SU-DHL-6 (cell line): ENCODE measurements around the gene TPSB2.
"Not testable (repeated sequence)": the region's sequence is repeated elsewhere in the genome, so short reads cannot be mapped to it uniquely, and the experiment has no call there.

Experiments used
- H2AFZ ChIP-seq: fragments of 200-600 bp; sonication (generic); 2 replicates; pipeline ENCODE4 v1.6.1; 2014; ENCODE audit warnings: low read depth, mild to moderate bottlenecking, moderate library complexity, mixed read lengths, antibody characterized with exemption, low read length; ENCODE audit not compliant: severe bottlenecking
- H3F3A ChIP-seq: fragments of 200-600 bp; shearing (Covaris generic); 2 replicates; pipeline ENCODE4 v1.6.0; 2016; ENCODE audit warnings: antibody characterized with exemption, mild to moderate bottlenecking; ENCODE audit not compliant: insufficient read depth
- H3K27ac ChIP-seq: fragments of 200-600 bp; sonication (generic); 2 replicates; pipeline ENCODE4 v1.5.1; 2016; ENCODE audit warnings: low read depth, mild to moderate bottlenecking, low read length, moderate library complexity, mixed read lengths
- H3K27me3 ChIP-seq: fragments of 200-600 bp; sonication (generic), shearing (Covaris generic); 2 replicates; pipeline ENCODE4 v1.6.0; 2014; ENCODE audit warnings: mild to moderate bottlenecking, low read length
- H3K36me3 ChIP-seq: fragments of 200-600 bp; sonication (generic); 2 replicates; pipeline ENCODE4 v1.6.1; 2014; ENCODE audit warnings: mild to moderate bottlenecking, low read length, mixed read lengths
- H3K4me2 ChIP-seq: fragments of 300-600, 200-600 bp; shearing (Covaris generic), sonication (generic); 2 replicates; pipeline ENCODE4 v1.6.0; 2014; ENCODE audit warnings: low read length, low read depth, mild to moderate bottlenecking; ENCODE audit not compliant: poor library complexity, severe bottlenecking
- H3K4me3 ChIP-seq: fragments of 200-600 bp; sonication (generic); 2 replicates; pipeline ENCODE4 v1.5.1; 2014; ENCODE audit warnings: antibody characterized with exemption, low read length, mild to moderate bottlenecking, mixed read lengths; ENCODE audit not compliant: insufficient read depth, poor library complexity, severe bottlenecking
- H3K79me2 ChIP-seq: fragments of 200-600 bp; sonication (generic); 2 replicates; pipeline ENCODE4 v1.6.1; 2014; ENCODE audit warnings: mild to moderate bottlenecking, low read length, moderate library complexity; ENCODE audit not compliant: insufficient read depth
- H3K9ac ChIP-seq: fragments of 200-600 bp; sonication (generic); 2 replicates; pipeline ENCODE4 v1.7.0; 2014; ENCODE audit warnings: mild to moderate bottlenecking, low read length
- H3K9me2 ChIP-seq: fragments of 200-600 bp; sonication (generic); replicated peaks from 2 replicates; pipeline ENCODE4 v1.6.1; 2014; ENCODE audit warnings: low read length; ENCODE audit not compliant: insufficient read depth
- H3K9me3 ChIP-seq: fragments of 200-600 bp; sonication (generic); 2 replicates; pipeline ENCODE4 v1.6.1; 2014; ENCODE audit warnings: low read length, mixed read lengths; ENCODE audit not compliant: insufficient read depth
- H4K20me1 ChIP-seq: fragments of 200-600 bp; sonication (generic); 2 replicates; pipeline ENCODE4 v1.6.1; 2014; ENCODE audit warnings: low read depth, mild to moderate bottlenecking, antibody characterized with exemption, low read length, moderate library complexity, mixed read lengths
- CTCF ChIP-seq: fragments of 200-600 bp; sonication (generic); IDR thresholded peaks from one replicate; pipeline ENCODE4 v1.5.1; 2017; ENCODE audit warnings: antibody characterized with exemption, mild to moderate bottlenecking, low read length, moderate library complexity; ENCODE audit not compliant: insufficient read depth, poor library complexity, severe bottlenecking
- EZH2phosphoT487 ChIP-seq: fragments of 200-600 bp; sonication (generic), shearing (Covaris generic); conservative IDR thresholded peaks from 2 replicates; pipeline ENCODE4 v1.6.1; 2018; ENCODE audit warnings: mild to moderate bottlenecking, antibody characterized with exemption, low read length, moderate library complexity, mixed read lengths

Gene TPSB2

GRCh38 chr16:1230084-1230470 lies at the start of gene TPSB2:
Gene TPSB2, minus strand, starts transcription at chr16:1230184. Its CDS starts 233 bp downstream, at chr16:1229951.
- H3K27ac ChIP-seq, H3K4me2 ChIP-seq, H2AFZ ChIP-seq, H3K9me3 ChIP-seq, H3F3A ChIP-seq, H4K20me1 ChIP-seq, H3K36me3 ChIP-seq, H3K4me3 ChIP-seq, H3K27me3 ChIP-seq, H3K79me2 ChIP-seq, H3K9me2 ChIP-seq, H3K9ac ChIP-seq: not testable (repeated sequence)

- no peaks in the 10 kb centered on the region for H4K20me1 ChIP-seq
- no peaks in the 10 kb centered on the region for H3K9me2 ChIP-seq
- no peak overlapping the region for H3K9ac ChIP-seq
- H3K4me3 ChIP-seq: no peak overlapping the region
- H3K79me2 ChIP-seq: no peaks in the 10 kb centered on the region
- H3K9me3 ChIP-seq: no peaks in the 10 kb centered on the region
- no peak overlapping the region for H2AFZ ChIP-seq
- H3F3A ChIP-seq: no peaks in the 10 kb centered on the region
- no peak overlapping the region for H3K27ac ChIP-seq
- no peak overlapping the region for H3K4me2 ChIP-seq
- TF ChIP-seq CTCF (no peak), EZH2phosphoT487 (no peak)
- H3K36me3 ChIP-seq: no peaks in the 10 kb centered on the region
- H3K27me3 ChIP-seq: no peaks in the 10 kb centered on the region
Measured at GRCh38 chr16:1279081-1279944, 49.3 kb upstream of the TPSB2 start.

- Histone ChIP-seq H4K20me1 (no peaks in the 10 kb centered on the region), H3K9me3 (no peaks in the 10 kb centered on the region), H3K9ac (no peak overlapping the region), H3F3A (no peaks in the 10 kb centered on the region), H3K4me2 (no peak overlapping the region), H3K36me3 (no peaks in the 10 kb centered on the region), H3K4me3 (no peak overlapping the region), H3K9me2 (no peaks in the 10 kb centered on the region), H3K79me2 (no peaks in the 10 kb centered on the region), H2AFZ (no peak overlapping the region), H3K27ac (no peak overlapping the region), H3K27me3 (no peaks in the 10 kb centered on the region)
- TF ChIP-seq EZH2phosphoT487 (no peak), CTCF (no peak)
Measured at GRCh38 chr16:1278477-1278876, 48.5 kb upstream of the TPSB2 start.

GRCh38 chr16:1277617-1278282 lies 47.8 kb upstream of the TPSB2 start:
- H3F3A ChIP-seq: no peaks in the 10 kb centered on the region
- no peak overlapping the region for H3K9ac ChIP-seq
- no peaks in the 10 kb centered on the region for H4K20me1 ChIP-seq
- no peak overlapping the region for H3K4me2 ChIP-seq
- H3K9me2 ChIP-seq: no peaks in the 10 kb centered on the region
- H3K27me3 ChIP-seq: no peaks in the 10 kb centered on the region
- H3K27ac ChIP-seq: no peak overlapping the region
- no peaks in the 10 kb centered on the region for H3K79me2 ChIP-seq
- no peak overlapping the region for H2AFZ ChIP-seq
- no peak for TF ChIP-seq CTCF
- TF ChIP-seq EZH2phosphoT487: no peak
- no peak overlapping the region for H3K4me3 ChIP-seq
- H3K36me3 ChIP-seq: no peaks in the 10 kb centered on the region
- no peaks in the 10 kb centered on the region for H3K9me3 ChIP-seq
